ENCODE results near the gene NEXN.
"Not testable (repeated sequence)": the region's sequence is repeated elsewhere in the genome, so short reads cannot be mapped to it uniquely, and the experiment has no call there.

NEXN gene

DNA sequence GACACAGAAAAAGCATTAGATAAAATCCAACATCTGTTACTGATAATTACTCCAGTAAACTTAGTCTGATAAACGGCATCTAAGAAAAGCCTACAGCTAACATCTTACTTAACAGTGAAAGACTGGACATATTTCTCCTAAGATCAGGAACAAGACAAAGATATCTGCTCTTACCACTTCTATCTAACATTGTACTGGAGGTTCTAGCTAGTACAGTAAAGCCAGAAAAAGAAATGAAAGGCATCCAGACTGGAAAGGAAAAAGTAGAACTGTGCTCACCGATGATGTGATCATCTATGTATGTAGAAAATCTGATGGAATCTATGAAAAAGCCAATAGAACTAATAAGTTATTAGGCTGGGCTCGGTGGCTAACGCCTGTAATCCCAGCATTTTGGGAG, 21.7 kb downstream of the NEXN start:
- Histone ChIP-seq H3K36me3 (replicated peaks; ENCODE audit: low read depth, low read length) (no peaks in the 10 kb centered on the region), H2AFZ (ENCODE audit: low read depth, low read length) (no peak overlapping the region), H3K27ac (ENCODE audit: low read length) (no peak overlapping the region), H3K27me3 (ENCODE audit: low read depth, low read length) (no peaks in the 10 kb centered on the region), H3K4me1 (ENCODE audit: low read length) (no peaks in the 10 kb centered on the region), H4K20me1 (ENCODE audit: insufficient read depth, low read length) (no peaks in the 10 kb centered on the region), H3K4me3 (ENCODE audit: low read length) (no peak overlapping the region), H3K4me2 (ENCODE audit: low read length) (no peak overlapping the region), H3K9me3 (ENCODE audit: insufficient read depth, low read length) (no peaks in the 10 kb centered on the region), H3K9ac (ENCODE audit: low read length) (no peak overlapping the region), H3K79me2 (ENCODE audit: low read length) (no peaks in the 10 kb centered on the region)
- TF ChIP-seq, protein P1, sequence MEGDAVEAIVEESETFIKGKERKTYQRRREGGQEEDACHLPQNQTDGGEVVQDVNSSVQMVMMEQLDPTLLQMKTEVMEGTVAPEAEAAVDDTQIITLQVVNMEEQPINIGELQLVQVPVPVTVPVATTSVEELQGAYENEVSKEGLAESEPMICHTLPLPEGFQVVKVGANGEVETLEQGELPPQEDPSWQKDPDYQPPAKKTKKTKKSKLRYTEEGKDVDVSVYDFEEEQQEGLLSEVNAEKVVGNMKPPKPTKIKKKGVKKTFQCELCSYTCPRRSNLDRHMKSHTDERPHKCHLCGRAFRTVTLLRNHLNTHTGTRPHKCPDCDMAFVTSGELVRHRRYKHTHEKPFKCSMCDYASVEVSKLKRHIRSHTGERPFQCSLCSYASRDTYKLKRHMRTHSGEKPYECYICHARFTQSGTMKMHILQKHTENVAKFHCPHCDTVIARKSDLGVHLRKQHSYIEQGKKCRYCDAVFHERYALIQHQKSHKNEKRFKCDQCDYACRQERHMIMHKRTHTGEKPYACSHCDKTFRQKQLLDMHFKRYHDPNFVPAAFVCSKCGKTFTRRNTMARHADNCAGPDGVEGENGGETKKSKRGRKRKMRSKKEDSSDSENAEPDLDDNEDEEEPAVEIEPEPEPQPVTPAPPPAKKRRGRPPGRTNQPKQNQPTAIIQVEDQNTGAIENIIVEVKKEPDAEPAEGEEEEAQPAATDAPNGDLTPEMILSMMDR (IDR thresholded peaks at IDR 0.05; ENCODE audit: low read depth, low read length): no peak

DNA sequence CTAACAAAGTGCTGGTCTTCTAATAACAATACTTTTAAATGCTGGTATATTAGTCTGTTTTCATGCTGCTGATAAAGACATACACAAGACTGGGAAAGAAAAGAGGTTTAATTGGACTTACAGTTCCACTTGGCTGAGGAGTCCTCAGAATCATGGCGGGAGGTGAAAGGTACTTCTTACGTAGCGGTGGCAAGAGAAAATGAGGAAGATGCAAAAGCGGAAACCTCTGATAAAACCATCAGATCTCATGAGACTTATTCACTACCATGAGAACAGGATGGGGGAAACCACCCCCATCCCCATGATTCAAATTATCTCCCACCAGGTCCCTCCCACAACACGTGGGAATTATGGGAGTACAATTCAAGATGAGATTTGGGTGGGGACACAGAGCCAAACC, 30.5 kb downstream of the NEXN start:
- not testable (repeated sequence) for H4K20me1 ChIP-seq (ENCODE audit: insufficient read depth, low read length); H2AFZ ChIP-seq (ENCODE audit: low read depth, low read length); H3K4me3 ChIP-seq (ENCODE audit: low read length); H3K36me3 ChIP-seq (replicated peaks; ENCODE audit: low read depth, low read length); H3K27ac ChIP-seq (ENCODE audit: low read length); H3K4me2 ChIP-seq (ENCODE audit: low read length); H3K9ac ChIP-seq (ENCODE audit: low read length); H3K4me1 ChIP-seq (ENCODE audit: low read length); H3K9me3 ChIP-seq (ENCODE audit: insufficient read depth, low read length); H3K27me3 ChIP-seq (ENCODE audit: low read depth, low read length); H3K79me2 ChIP-seq (ENCODE audit: low read length)

DNA sequence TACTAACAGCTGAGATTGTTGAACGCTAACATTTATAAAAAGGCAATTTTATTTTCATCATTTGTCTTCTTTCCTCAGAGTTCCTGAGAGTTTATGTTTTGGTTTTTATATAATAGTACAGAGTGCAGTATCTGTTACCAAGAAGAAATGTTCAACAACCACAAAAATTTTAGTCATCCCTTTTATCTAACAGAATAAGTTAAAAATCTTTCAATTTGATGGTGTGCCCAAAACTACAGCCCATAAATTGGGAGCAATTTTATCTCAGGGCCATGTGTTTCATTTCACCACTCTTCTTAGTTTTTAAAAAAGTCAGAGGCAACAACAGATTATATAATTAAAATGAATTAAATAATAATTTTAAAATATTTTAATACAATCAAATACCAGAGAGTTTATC, 37.1 kb downstream of the NEXN start:
- Histone ChIP-seq H3K4me3 (ENCODE audit: low read length) (no peak overlapping the region), H3K4me2 (ENCODE audit: low read length) (no peak overlapping the region), H3K27me3 (ENCODE audit: low read depth, low read length) (no peaks in the 10 kb centered on the region), H4K20me1 (ENCODE audit: insufficient read depth, low read length) (no peaks in the 10 kb centered on the region), H3K27ac (ENCODE audit: low read length) (no peak overlapping the region), H3K9ac (ENCODE audit: low read length) (no peak overlapping the region), H3K9me3 (ENCODE audit: insufficient read depth, low read length) (no peaks in the 10 kb centered on the region), H3K36me3 (replicated peaks; ENCODE audit: low read depth, low read length) (no peaks in the 10 kb centered on the region), H2AFZ (ENCODE audit: low read depth, low read length) (no peak overlapping the region), H3K79me2 (ENCODE audit: low read length) (no peaks in the 10 kb centered on the region), H3K4me1 (ENCODE audit: low read length) (peaks cover 21% of the 10 kb centered on the region)
- TF ChIP-seq, protein P1 (IDR thresholded peaks at IDR 0.05; ENCODE audit: low read depth, low read length): no peak
- TF ChIP-seq EZH2phosphoT487 (IDR thresholded peaks at IDR 0.05; ENCODE audit: low read depth): no peak

DNA sequence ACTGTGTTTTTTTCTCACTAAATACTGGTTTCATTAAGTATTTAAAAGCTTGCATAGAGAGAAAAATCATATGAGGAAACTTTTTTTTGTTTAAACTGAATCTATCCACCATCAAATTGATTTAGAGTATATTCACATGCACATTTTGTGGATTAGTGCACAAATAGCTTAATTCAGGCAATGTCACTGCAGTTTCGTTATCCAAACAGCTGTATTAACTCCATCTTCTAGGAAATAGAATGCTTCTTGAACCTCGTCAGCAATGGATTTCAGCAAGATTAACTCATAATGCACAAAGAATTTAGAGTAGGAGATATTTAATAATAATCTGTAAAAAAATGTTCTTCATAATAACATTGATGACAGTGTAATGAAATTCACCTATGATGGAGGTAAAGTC, 37.5 kb downstream of the NEXN start:
- Histone ChIP-seq H3K79me2 (ENCODE audit: low read length) (no peaks in the 10 kb centered on the region), H2AFZ (ENCODE audit: low read depth, low read length) (no peak overlapping the region), H3K9me3 (ENCODE audit: insufficient read depth, low read length) (no peaks in the 10 kb centered on the region), H3K4me2 (ENCODE audit: low read length) (peak overlapping the region; percentile 57), H3K4me3 (ENCODE audit: low read length) (peak overlapping the region; percentile 64), H3K27ac (ENCODE audit: low read length) (no peak overlapping the region), H3K36me3 (replicated peaks; ENCODE audit: low read depth, low read length) (no peaks in the 10 kb centered on the region), H4K20me1 (ENCODE audit: insufficient read depth, low read length) (no peaks in the 10 kb centered on the region), H3K9ac (ENCODE audit: low read length) (no peak overlapping the region), H3K4me1 (ENCODE audit: low read length) (peaks cover 19% of the 10 kb centered on the region), H3K27me3 (ENCODE audit: low read depth, low read length) (no peaks in the 10 kb centered on the region)
- TF ChIP-seq, protein P1 (IDR thresholded peaks at IDR 0.05; ENCODE audit: low read depth, low read length): no peak
- no peak for TF ChIP-seq EZH2phosphoT487 (IDR thresholded peaks at IDR 0.05; ENCODE audit: low read depth)
